HL-60 (cell line): ENCODE data around the gene AKAP13.

ENCODE experiments used
- GABPA ChIP-seq: IDR thresholded peaks from 2 replicates; pipeline ENCODE4 v1.6.1; 2012; ENCODE audit warnings: low read depth
- POLR2AphosphoS5 ChIP-seq: IDR thresholded peaks from 2 replicates; pipeline ENCODE4 v1.6.1; 2012; ENCODE audit warnings: low read depth
- SPI1 ChIP-seq: IDR thresholded peaks from 2 replicates; pipeline ENCODE4 v1.6.1; 2012; ENCODE audit warnings: low read depth, mild to moderate bottlenecking, borderline replicate concordance
- TF ChIP-seq, protein P1 (sequence below): IDR thresholded peaks from one replicate; pipeline ENCODE4 v1.5.1; 2011; ENCODE audit warnings: low read length, control low read depth, inconsistent platforms; ENCODE audit not compliant: insufficient read depth
- TF ChIP-seq, protein P2 (sequence below): IDR thresholded peaks from 2 replicates; pipeline ENCODE4 v1.6.1; 2012; ENCODE audit warnings: low read depth; ENCODE audit not compliant: insufficient replicate concordance

DNA sequence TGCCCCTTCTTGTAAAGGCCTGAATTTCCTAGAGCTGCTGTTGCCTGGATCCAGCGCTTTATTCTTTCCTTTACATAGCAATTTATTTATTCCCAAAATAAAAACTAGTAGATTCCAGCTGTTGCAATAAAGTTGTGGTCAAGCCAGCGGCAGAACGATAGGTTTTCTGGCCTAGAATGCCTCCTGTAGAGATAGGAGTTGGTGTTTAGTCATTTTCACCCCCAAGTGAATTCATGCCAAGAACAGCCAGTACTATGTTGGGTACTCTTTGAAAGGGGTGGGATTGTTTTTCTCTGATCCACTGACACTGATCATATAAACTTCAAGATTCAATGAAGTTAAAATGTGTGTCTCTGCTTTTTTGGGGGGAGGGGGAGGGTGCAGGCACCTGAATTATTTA lies 344.6 kb downstream of the AKAP13 start:
- TF ChIP-seq, protein P1, sequence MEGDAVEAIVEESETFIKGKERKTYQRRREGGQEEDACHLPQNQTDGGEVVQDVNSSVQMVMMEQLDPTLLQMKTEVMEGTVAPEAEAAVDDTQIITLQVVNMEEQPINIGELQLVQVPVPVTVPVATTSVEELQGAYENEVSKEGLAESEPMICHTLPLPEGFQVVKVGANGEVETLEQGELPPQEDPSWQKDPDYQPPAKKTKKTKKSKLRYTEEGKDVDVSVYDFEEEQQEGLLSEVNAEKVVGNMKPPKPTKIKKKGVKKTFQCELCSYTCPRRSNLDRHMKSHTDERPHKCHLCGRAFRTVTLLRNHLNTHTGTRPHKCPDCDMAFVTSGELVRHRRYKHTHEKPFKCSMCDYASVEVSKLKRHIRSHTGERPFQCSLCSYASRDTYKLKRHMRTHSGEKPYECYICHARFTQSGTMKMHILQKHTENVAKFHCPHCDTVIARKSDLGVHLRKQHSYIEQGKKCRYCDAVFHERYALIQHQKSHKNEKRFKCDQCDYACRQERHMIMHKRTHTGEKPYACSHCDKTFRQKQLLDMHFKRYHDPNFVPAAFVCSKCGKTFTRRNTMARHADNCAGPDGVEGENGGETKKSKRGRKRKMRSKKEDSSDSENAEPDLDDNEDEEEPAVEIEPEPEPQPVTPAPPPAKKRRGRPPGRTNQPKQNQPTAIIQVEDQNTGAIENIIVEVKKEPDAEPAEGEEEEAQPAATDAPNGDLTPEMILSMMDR, result no peak
- TF ChIP-seq POLR2AphosphoS5 (no peak), GABPA (no peak), SPI1 (no peak)
- TF ChIP-seq, protein P2, sequence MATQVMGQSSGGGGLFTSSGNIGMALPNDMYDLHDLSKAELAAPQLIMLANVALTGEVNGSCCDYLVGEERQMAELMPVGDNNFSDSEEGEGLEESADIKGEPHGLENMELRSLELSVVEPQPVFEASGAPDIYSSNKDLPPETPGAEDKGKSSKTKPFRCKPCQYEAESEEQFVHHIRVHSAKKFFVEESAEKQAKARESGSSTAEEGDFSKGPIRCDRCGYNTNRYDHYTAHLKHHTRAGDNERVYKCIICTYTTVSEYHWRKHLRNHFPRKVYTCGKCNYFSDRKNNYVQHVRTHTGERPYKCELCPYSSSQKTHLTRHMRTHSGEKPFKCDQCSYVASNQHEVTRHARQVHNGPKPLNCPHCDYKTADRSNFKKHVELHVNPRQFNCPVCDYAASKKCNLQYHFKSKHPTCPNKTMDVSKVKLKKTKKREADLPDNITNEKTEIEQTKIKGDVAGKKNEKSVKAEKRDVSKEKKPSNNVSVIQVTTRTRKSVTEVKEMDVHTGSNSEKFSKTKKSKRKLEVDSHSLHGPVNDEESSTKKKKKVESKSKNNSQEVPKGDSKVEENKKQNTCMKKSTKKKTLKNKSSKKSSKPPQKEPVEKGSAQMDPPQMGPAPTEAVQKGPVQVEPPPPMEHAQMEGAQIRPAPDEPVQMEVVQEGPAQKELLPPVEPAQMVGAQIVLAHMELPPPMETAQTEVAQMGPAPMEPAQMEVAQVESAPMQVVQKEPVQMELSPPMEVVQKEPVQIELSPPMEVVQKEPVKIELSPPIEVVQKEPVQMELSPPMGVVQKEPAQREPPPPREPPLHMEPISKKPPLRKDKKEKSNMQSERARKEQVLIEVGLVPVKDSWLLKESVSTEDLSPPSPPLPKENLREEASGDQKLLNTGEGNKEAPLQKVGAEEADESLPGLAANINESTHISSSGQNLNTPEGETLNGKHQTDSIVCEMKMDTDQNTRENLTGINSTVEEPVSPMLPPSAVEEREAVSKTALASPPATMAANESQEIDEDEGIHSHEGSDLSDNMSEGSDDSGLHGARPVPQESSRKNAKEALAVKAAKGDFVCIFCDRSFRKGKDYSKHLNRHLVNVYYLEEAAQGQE, result no peak
